ENCODE results near the gene ZNF469.

DNA sequence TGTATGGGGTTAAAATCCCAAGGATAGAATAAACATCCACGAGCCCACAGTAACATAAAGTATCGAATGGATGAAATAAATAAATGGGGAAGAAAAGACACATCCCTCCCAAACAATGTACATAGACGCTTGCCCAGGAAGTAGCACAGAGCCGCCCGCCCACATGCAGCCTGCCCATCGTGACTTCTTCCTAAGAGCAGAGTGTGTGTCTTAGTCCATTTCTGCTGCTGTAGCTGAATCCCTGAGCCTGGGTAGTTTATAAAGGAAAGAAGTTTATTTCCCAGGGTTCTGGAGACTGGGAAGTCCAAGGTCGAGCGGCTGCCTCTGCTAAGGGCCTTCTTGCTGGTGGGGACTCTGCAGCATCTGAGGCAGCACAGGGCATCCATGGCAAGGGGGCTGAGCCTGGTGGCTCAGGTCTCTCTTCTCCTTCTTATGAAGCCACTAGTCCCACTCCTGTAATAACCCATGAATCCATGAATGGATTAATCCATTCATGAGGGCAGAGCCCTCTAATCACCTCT, 39.4 kb upstream of the ZNF469 start:
- TF ChIP-seq, protein P1, sequence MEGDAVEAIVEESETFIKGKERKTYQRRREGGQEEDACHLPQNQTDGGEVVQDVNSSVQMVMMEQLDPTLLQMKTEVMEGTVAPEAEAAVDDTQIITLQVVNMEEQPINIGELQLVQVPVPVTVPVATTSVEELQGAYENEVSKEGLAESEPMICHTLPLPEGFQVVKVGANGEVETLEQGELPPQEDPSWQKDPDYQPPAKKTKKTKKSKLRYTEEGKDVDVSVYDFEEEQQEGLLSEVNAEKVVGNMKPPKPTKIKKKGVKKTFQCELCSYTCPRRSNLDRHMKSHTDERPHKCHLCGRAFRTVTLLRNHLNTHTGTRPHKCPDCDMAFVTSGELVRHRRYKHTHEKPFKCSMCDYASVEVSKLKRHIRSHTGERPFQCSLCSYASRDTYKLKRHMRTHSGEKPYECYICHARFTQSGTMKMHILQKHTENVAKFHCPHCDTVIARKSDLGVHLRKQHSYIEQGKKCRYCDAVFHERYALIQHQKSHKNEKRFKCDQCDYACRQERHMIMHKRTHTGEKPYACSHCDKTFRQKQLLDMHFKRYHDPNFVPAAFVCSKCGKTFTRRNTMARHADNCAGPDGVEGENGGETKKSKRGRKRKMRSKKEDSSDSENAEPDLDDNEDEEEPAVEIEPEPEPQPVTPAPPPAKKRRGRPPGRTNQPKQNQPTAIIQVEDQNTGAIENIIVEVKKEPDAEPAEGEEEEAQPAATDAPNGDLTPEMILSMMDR (IDR thresholded peaks at IDR 0.05; ENCODE audit: poor library complexity, severe bottlenecking), result no peak
- TF ChIP-seq RAD21 (conservative IDR thresholded peaks at IDR 0.05), result no peak
- TF ChIP-seq EZH2 (IDR thresholded peaks at IDR 0.05; ENCODE audit: borderline replicate concordance, insufficient read depth, low read length, poor library complexity, severe bottlenecking), result no peak
- no peak for TF ChIP-seq EP300 (conservative IDR thresholded peaks at IDR 0.05; ENCODE audit: poor library complexity, severe bottlenecking)
- TF ChIP-seq TAF1 (IDR thresholded peaks at IDR 0.05; ENCODE audit: low read depth), result no peak

Data from neural cell (in vitro differentiated cells).